H1 (cell line): ENCODE measurements around the gene CYP2B6. TPM values are rescaled to one million over a fixed set of nuclear protein-coding genes. Genes with fewer than 3 reads are reported as not detected.

ENCODE experiments used
- PHF8 ChIP-seq: fragments of 200-600 bp; sonication (generic); conservative IDR thresholded peaks from 2 replicates; pipeline ENCODE4 v1.7.1; 2012; ENCODE audit warnings: low read depth, mild to moderate bottlenecking, inconsistent platforms, low read length, moderate library complexity
- SAP30 ChIP-seq: fragments of 300-600 bp; sonication (generic); IDR thresholded peaks from 2 replicates; pipeline ENCODE4 v1.7.1; 2012; ENCODE audit warnings: low read length, moderate library complexity, mild to moderate bottlenecking, inconsistent platforms; ENCODE audit not compliant: insufficient read depth, insufficient replicate concordance
- polyA plus RNA-seq, 7 experiments: library from polyadenylated mRNA; depleted of rRNA in 3 of 7; stranded (reverse) in 5 of 7; unstranded in 2 of 7; fragments of >200 nt in 5 of 7; fragments of 200-250 nt in 2 of 7; gene quantifications; 1 replicate in 5 of 7; 2 replicates in 1 of 7; 4 replicates in 1 of 7; pipeline versions ENCODE4 v1.2.1 to v1.2.3, GENCODE V29; 2011 to 2013; ENCODE audit warnings: missing spikeins in 2 of 7, mixed read lengths in 2 of 7
- total RNA-seq: library from RNA; stranded (reverse); fragmentation: NEBNext Ultra II Directional; extraction: Animal tissue kit (Norgen Biotek cat#: 25700); gene quantifications from 2 replicates; pipeline ENCODE4 v1.2.1, GENCODE V29; 2021

CYP2B6 gene
- total and polyA plus RNA-seq, 2 of the 8 experiments (the other 6 are each of a cell fraction or from before 2014, with no cell fraction given) = 2.8 to 5.4 TPM

DNA sequence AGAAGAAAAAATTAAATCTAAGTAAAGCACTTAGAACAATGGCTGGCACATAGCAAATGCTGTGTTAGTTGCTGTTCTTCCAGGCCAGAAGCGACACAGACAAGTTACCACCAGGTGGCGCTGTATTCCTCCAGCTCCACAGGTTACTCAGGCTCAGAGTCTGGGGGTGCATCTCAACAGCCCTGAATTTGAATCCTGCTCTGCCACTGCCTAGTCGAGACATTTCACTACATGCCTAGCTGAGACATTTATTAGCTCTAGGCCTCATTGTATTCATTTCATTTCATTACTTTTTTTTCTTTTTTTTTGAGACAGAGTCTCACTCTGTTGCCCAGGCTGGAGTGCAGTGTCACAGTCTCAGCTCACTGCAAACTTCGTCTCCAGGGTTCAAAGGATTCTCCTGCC lies 16.4 kb upstream of the CYP2B6 start (continued):
- TF ChIP-seq PHF8 (no peak), SAP30 (no peak)
